CD4-positive, alpha-beta T cell treated with Interleukin-17A for 1 hour (primary cell): Measurements from ENCODE around the gene SNX3.

Experiments
- DNase-seq: peaks from one replicate; pipeline ENCODE4 v3.0.0-alpha.2; 2020

The SNX3 gene

DNA sequence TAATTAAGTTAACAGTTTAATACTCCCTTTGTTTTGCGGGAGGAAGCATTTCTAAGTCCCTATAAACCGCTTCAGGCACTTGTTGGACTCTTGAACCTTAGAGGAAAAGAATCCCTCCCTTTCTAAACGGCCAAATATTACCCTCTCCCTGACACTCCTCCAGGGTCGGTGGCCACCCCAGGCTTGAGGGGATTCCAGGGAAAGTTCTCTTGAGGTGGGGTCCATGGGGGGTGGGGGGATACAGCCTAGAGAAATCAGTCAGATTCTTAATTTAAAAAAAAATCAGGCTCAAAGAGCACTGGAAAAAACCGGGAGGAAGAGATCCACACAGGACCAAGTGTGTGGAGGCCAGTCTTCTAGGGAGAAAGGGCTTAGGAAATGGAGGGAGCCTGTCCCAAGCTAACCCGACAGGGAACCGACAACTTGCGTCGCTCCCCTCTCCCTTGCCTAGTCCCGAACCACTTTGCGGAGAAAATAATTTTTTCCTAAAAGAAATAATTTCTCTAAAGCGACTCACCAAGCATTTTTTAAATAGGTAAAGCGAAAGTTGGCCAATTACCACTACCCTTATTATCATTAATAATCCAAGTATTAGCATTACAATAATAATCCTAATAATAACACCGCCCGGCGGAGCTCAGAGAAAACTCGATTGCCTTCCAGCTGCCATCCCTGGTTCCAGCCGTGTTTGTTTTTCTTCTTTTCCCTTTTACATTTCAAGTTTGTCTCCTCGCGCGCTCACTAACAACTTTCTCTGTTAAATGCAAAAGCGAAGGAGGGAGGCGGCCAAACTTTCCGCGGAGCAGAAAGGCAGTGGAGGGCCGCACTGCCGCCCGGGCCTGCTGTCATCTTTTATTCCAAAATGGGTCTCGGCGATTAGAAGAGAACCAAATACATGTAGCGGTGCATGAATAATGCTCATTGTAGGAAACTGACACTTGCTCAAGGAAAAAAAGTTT lies 90.2 kb downstream of the SNX3 start:
- DNase-seq = no peak

DNA sequence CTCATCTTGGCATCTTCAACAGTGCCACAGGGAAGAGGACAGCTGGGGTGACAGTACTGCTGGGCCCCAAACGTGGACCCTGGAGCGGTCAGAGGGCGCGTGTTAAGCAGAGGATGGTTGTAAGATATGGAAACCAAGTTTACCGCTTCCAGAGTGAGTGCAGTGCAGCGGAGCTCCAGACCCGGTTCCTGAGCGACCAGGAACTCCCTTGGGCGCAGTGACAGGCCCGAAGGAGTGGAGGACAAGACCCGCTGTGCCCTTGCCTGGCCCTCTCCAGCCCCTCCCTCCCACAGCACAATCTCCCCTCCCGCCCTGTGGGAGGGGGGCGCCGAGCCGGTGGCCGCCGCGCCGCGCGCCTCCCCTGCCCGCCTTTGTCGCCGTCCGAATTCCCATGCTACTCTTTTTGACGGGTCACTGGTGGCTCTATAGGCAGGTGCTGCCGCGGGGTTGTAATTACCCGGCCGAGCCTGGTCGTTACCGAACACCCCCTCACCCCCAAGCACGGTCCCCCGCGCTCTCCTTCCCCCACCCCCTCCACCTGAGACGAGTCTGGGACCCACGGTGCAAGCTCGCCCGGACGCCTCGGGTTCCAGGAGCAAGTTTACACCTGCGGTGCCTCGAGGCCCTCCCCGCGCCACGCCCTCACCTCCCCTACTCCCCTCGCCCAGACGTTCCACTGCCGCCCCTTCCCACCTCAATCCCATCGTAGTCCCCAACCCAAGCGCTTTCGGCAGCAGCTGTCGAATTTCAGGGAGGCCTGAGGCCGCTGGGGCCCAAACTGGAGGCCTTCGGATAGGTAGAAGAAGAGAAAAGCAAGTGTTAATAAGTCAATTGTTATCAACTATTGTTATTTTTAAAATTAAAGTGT lies 91.1 kb downstream of the SNX3 start:
- no peak for DNase-seq

DNA sequence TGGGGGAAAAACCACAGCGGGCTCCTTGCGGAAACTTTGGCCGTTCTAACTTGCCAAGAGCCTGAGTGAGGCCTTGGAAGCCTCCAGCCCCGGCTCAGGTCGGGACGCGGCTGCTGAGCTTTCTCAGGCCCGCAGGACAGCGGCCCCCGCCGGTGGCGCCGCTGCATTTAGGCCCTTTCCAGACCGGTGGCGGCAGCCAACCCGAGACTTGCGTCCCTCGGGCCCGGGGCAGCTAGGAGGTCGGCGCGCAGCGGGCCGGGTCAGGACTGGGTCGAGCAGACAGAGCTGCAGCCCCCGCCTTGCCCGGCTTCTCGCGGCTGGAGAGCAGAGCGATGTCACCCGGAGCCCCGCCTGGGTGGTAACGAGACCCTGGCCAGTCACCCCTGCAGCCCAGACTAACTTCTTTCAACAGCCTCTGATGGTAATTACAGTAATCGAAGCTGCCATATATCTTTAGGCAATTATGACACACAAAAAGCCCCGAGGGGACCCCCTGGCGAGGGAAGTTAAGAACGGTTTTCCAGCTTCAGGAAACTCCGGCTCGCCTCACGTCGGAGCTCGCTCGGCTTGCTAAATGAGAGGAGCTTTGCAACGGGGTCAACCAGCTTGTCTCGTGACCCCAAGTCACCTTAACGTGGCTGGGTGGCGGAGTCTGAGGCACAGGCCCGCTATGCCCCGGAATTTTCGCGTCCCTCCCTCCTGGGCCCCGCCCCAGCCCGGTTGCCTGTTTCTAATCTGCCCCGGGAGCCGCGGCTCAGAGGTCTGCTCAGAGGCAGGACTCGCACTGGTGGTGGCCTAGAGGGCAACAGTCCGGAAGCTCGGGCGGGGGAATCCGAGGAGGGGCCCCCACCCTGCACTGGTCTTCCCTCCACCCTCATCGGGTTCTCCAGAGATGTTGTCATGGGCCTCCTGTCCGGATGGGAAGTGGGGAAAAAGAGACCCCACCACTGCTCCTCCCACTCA lies 92.1 kb downstream of the SNX3 start:
- DNase-seq = no peak

DNA sequence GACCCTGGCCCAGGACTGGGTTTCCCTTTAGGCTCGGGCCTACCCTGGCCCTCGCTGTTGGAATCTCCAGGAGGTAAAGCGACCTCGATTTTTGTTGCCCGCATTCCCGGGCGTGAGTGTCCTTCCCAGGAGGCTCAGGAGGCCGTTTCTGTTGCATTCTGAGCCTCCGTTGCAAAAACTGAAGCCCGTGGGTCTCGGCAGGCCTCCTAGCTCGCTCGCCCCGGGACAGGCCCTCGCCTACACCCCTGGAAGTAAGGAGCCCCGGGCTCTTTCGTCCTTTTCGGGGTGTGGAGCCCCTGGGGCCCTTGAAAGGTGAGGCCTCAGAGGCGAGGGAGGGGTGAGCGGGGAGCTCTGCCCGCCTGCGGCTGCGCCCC lies 92.8 kb downstream of the SNX3 start:
- DNase-seq = no peak

- DNase-seq = no peak
Observed at GRCh38 chr6:108167449-108168089, 93.3 kb downstream of the SNX3 start.

DNA sequence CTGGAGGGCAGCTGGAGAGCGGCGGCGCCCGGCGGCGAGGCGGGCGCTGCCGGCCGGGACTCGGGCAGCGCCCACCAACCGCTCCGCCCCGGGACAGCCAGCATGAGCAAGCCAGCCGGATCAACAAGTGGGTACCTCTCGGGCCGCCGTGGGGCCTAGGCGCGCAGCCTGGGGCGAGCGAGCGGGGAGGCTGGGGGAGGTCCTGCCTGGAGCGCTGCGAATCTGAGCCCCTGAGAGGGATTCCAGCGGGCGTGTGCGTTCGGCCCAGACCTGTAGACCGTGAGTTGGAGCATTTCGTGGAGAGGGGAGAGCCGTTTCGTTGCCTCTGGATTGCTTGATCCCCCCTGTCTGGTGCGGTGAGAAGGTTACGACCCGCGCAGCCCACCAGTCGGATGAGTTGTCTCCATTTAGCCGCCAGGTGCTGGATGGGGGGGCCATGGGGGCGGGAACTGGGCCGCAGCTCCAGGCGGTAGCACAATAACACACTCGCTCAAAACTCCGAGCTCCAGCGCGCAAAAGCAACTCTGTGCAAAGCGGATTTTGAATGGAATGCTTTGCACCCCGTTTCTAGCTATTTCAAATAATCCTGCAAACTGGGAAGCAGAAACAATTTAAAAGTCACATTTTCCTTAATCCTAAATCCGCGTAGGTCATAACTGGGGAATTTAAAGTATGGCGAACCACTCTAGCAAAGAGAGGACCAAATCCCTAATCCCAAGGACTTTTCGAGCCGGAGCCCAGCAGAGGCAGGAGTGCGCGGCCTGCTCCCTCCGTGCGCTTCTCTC lies 94.0 kb downstream of the SNX3 start:
- DNase-seq = no peak

- no peak for DNase-seq
Observed at GRCh38 chr6:108165714-108166663, 94.9 kb downstream of the SNX3 start, which contains the start of gene NR2E1. NR2E1 (plus strand) TSS chr6:108166022; CDS start chr6:108166766, 744 bp downstream.

GRCh38 chr6:108164815-108165706 lies 95.8 kb downstream of the SNX3 start:
- no peak for DNase-seq

GRCh38 chr6:108164543-108164814 lies 96.4 kb downstream of the SNX3 start:
- no peak for DNase-seq

- no peak for DNase-seq
Observed at GRCh38 chr6:108163644-108164542, 96.9 kb downstream of the SNX3 start.

- DNase-seq = no peak
Observed at GRCh38 chr6:108163267-108163643, 97.6 kb downstream of the SNX3 start.

DNA sequence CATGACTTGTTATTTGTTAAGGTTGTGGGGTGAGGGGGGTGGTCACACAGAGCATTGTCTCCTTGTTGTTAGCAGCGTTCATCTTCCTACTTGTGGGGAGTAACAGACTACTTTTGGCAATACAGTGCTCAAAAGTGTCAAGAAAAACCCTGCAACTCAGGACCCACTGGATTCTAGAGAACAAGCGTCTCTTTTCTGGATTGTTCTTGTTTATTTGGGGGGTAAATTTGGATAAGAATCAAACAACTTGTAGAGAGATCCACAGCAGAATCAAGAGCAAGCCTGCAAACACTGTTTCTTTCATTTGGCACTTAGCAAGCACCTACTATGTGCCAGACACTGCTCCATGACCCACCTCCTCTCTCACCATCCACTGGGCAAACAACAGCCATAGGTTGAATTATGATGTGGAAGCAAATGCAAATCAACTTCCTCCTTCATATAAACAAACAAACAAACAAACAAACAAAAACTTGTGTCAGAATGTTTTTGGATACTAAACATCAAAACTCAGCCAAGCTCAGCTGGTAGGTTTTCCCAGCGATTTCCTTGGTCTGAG lies 99.0 kb downstream of the SNX3 start:
- DNase-seq = no peak
